CD4-positive, alpha-beta T cell (primary cell): Measurements from ENCODE around the gene MAN1A2. TPM values are rescaled to one million over a fixed set of nuclear protein-coding genes. Genes with fewer than 3 reads are reported as not detected.

Source experiments
- ATAC-seq: fragments of 200-7000 bp; cut with Tn5 transposase; one replicate; pipeline ENCODE4 v1.10.0; 2022; ENCODE audit warnings: mild to moderate bottlenecking; ENCODE audit not compliant: poor library complexity
- CTCF ChIA-PET: fragments of 350-600 bp; sonication (Branson Sonifier 250); formaldehyde crosslinking; loops from one replicate; lab custom pipeline; 2021; ENCODE audit warnings: antibody characterized with exemption, inconsistent platforms; lab: Charles Lee
- POLR2A ChIA-PET: fragments of 350-600 bp; sonication (Branson Sonifier 250); formaldehyde crosslinking; loops from one replicate; lab custom pipeline; 2021; ENCODE audit warnings: antibody characterized with exemption, inconsistent platforms; lab: Charles Lee
- DNase-seq, 14 experiments: peaks; one replicate each; pipeline ENCODE4 v3.0.0-alpha.2; 2013 to 2020; ENCODE audit warnings: mixed read lengths in 2 of 14
- H3K27ac ChIP-seq, 2 donors: one replicate each; pipeline versions ENCODE4 v1.5.1 to v1.7.0; 2013; ENCODE audit warnings: low read length in 2 of 2, low read depth in 1 of 2, mild to moderate bottlenecking in 1 of 2
- H3K27me3 ChIP-seq, 2 experiments: 1 replicate in 1 of 2; 2 replicates in 1 of 2; pipeline versions ENCODE4 v1.6.1 to v1.7.0; 2013; ENCODE audit warnings: low read length in 2 of 2, control low read depth in 1 of 2, mild to moderate bottlenecking in 1 of 2, moderate library complexity in 1 of 2; ENCODE audit not compliant: insufficient read depth in 2 of 2, control insufficient read depth in 1 of 2
- H3K36me3 ChIP-seq: one replicate; pipeline ENCODE4 v1.6.1; 2013; ENCODE audit warnings: low read length, control low read depth; ENCODE audit not compliant: insufficient read depth
- H3K4me1 ChIP-seq: one replicate; pipeline ENCODE4 v1.6.1; 2013; ENCODE audit warnings: low read length, control low read depth; ENCODE audit not compliant: insufficient read depth
- H3K4me3 ChIP-seq: one replicate; pipeline ENCODE4 v1.5.1; 2013; ENCODE audit warnings: mild to moderate bottlenecking, low read length, moderate library complexity
- H3K9me3 ChIP-seq, 2 experiments: 1 replicate in 1 of 2; 2 replicates in 1 of 2; pipeline versions ENCODE4 v1.6.1 to v1.7.0; 2013; ENCODE audit warnings: low read length in 2 of 2, mild to moderate bottlenecking in 2 of 2, control low read depth in 1 of 2, moderate library complexity in 1 of 2; ENCODE audit not compliant: control insufficient read depth in 1 of 2, insufficient read depth in 1 of 2
- H3K27ac Mint-ChIP-seq: one replicate; pipeline ENCODE4 v1.8.0; 2020; ENCODE audit warnings: mixed read lengths
- H3K27me3 Mint-ChIP-seq: one replicate; pipeline ENCODE4 v1.8.0; 2021; ENCODE audit warnings: mixed read lengths
- H3K36me3 Mint-ChIP-seq: one replicate; pipeline ENCODE4 v1.8.0; 2021; ENCODE audit warnings: low read depth, mixed read lengths
- H3K4me1 Mint-ChIP-seq: one replicate; pipeline ENCODE4 v1.8.0; 2021; ENCODE audit warnings: low read depth, mixed read lengths
- H3K4me3 Mint-ChIP-seq: one replicate; pipeline ENCODE4 v1.8.0; 2020; ENCODE audit warnings: mild to moderate bottlenecking, mixed read lengths
- H3K9me3 Mint-ChIP-seq: one replicate; pipeline ENCODE4 v1.8.0; 2020; ENCODE audit warnings: mixed read lengths
- intact Hi-C, 2 experiments: fragments of 100-400 bp; cut with DNase I in 1 of 2; cut with micrococcal nuclease in 1 of 2; formaldehyde crosslinking; loops; one replicate each; pipeline versions ENCODE4 v1.15.1 to v1.9.0; 2023 to 2025; cut with DNase I, micrococcal nuclease
- polyA plus RNA-seq, 2 donors: library from polyadenylated mRNA; unstranded; fragments of 120-200 nt; gene quantifications; one replicate each; pipeline ENCODE4 v1.2.1, GENCODE V29; 2013
- total RNA-seq, 174 experiments: library from RNA in 2 of 174; stranded (reverse) in 2 of 174; gene quantifications; one replicate each; pipeline ENCODE4 v1.2.3 and lab custom pipeline; 2021 to 2026
- TF ChIP-seq, protein P1 (sequence below): fragments of 200-600 bp; IDR thresholded peaks from one replicate; pipeline ENCODE4 v1.8.0; 2022; ENCODE audit warnings: antibody characterized with exemption, mild to moderate bottlenecking

MAN1A2 gene
- total RNA-seq, result 10 to 100 TPM; 45.6 to 49.7 TPM
- polyA plus RNA-seq (2013, experiment 1 of 2), result 29.1 TPM
- polyA plus RNA-seq (2013, experiment 2 of 2), result 28.4 TPM
- 60.2 to 242 (median 163) reads per million in 172 experiments for total RNA-seq (lab: John Stamatoyannopoulos, UW)

DNA sequence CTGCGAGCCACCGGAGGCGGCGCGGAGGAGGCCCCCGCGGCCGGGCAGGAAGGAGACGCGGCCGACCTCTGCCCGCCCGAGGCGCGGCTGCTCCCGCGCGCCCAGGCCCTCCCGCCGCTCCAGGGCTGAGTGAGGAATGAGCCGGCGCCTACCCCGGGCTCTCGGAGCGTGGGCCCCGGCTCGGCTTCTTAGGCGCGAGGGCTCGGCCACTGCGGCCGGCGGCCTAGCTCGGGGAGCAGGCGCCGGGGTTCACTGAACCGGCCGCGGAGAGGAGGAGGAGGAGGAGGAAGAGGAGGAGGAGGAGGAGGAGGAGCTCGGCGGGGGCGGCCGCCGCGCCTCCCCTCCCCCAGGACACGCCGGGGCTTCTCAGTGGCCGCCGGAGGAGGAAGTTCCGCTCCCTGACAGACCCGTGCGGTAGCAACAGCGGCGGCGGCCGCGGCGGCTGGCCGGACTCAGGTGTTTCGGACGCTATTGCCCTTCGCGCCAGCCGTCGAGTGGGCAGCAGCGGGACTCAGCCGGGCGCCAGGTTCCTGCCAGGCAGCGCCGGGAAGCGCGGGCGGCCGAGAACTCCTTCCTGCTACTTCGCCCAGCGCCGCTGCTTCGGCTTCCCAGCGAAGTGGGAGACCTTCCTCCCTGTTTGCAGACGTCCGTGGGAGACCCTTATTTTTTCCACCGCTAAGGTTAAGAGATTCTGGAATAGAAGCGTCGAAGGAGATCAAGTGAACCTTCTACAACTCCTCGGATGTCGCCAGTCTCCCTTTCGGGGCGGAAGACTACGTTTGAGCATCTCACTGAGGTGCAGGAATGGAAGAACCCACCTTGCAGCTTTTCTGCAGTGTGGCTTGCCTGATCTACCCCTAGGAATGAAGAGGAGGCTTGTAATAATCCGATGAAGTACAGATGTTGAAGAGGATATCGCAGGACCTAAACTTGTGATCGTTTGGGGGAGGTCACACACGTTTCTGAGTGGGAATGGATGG, at the start of gene MAN1A2:
Gene MAN1A2 (plus strand): TSS at position 404 of the 980 bp plus-strand sequence. CDS start 735 bp downstream, outside the sequence.
- H3K4me1 Mint-ChIP-seq, result peaks cover 87% of the 10 kb centered on the region
- Histone ChIP-seq H3K9me3 (no peaks in the 10 kb centered on the region), H3K4me1 (peaks cover 35% of the 10 kb centered on the region), H3K36me3 (no peaks in the 10 kb centered on the region), H3K27ac (peak within 1 kb of the TSS; percentile 64 to 83), H3K4me3 (peak within 1 kb of the TSS; percentile 69), H3K27me3 (no peaks in the 10 kb centered on the region)
- H3K4me3 Mint-ChIP-seq, result peak within 1 kb of the TSS; percentile 97
- H3K27ac Mint-ChIP-seq, result peak within 1 kb of the TSS; percentile 98
- H3K9me3 Mint-ChIP-seq, result no peaks in the 10 kb centered on the region
- peaks cover 19% of the 10 kb centered on the region for H3K36me3 Mint-ChIP-seq
- TF ChIP-seq, protein P1, sequence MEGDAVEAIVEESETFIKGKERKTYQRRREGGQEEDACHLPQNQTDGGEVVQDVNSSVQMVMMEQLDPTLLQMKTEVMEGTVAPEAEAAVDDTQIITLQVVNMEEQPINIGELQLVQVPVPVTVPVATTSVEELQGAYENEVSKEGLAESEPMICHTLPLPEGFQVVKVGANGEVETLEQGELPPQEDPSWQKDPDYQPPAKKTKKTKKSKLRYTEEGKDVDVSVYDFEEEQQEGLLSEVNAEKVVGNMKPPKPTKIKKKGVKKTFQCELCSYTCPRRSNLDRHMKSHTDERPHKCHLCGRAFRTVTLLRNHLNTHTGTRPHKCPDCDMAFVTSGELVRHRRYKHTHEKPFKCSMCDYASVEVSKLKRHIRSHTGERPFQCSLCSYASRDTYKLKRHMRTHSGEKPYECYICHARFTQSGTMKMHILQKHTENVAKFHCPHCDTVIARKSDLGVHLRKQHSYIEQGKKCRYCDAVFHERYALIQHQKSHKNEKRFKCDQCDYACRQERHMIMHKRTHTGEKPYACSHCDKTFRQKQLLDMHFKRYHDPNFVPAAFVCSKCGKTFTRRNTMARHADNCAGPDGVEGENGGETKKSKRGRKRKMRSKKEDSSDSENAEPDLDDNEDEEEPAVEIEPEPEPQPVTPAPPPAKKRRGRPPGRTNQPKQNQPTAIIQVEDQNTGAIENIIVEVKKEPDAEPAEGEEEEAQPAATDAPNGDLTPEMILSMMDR, result no peak
- CTCF ChIA-PET, result no interaction called here
- POLR2A ChIA-PET, result interaction anchor here (0.9 to 1.9 kb wide), 13 partner anchors 9 to 1773 kb away, joined by 3 to 22 read pairs (median 4); partner anchors contain the start of genes TENT5C, TTF2 and WARS2
- DNase-seq, result peak; percentile 47 to 87 (median 70)
- H3K27me3 Mint-ChIP-seq, result no peaks in the 10 kb centered on the region
- intact Hi-C loops, result loop anchor here in 1 of 2 experiments (5.0 to 10.0 kb wide), 5 partner anchors 45 to 793 kb away; partner anchors contain the start of genes CD58 and TENT5C
- peak; percentile 62 for ATAC-seq

DNA sequence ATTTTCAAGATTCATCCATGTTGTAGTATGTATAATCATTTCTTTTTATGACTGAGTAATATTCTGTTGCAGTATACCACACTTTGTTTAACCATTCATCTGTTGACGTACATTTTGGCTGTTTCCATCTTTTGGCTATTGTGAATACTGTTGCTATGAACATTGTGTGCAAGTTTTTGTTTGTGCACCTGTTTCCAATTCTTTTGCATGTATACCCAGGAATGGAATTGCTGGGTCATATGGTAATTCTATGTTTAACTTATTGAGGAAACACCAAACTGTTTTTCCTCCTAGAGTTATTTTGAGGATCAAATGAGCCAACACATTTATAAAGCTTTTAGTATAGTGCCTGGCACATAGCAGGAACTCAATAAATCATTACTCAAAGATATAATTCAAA, 49.2 kb upstream of the MAN1A2 start:
- POLR2A ChIA-PET, result no interaction called here
- CTCF ChIA-PET, result no interaction called here
- Mint-ChIP-seq H3K27ac (no peak overlapping the region), H3K4me3 (no peak overlapping the region), H3K36me3 (no peaks in the 10 kb centered on the region), H3K27me3 (peaks cover 33% of the 10 kb centered on the region), H3K9me3 (peaks cover 2% of the 10 kb centered on the region), H3K4me1 (no peaks in the 10 kb centered on the region)
- no peaks in the 10 kb centered on the region for H3K9me3 ChIP-seq
- ATAC-seq (no peak), DNase-seq (no peak)
- no peaks in the 10 kb centered on the region for H3K4me1 ChIP-seq
- TF ChIP-seq, protein P1, result no peak
- H3K27ac ChIP-seq, result no peak overlapping the region
- intact Hi-C loops, result loop anchor here (10.0 kb wide), 3 partner anchors 107 to 187 kb away; no protein-coding TSS in a partner anchor
- H3K27me3 ChIP-seq, result peaks cover 0 to 4% of the 10 kb centered on the region in 2 experiments
- no peak overlapping the region for H3K4me3 ChIP-seq
- no peaks in the 10 kb centered on the region for H3K36me3 ChIP-seq

GRCh38 chr1:117318426-117318825, 48.8 kb upstream of the MAN1A2 start:
- ChIA-PET POLR2A (no interaction called here), CTCF (interaction anchor here (0.7 kb wide), 1 partner anchor 1692 kb away, joined by 3 read pairs; no protein-coding TSS in a partner anchor)
- Histone ChIP-seq H3K27ac (no peak overlapping the region), H3K4me1 (no peaks in the 10 kb centered on the region), H3K9me3 (no peaks in the 10 kb centered on the region), H3K36me3 (no peaks in the 10 kb centered on the region), H3K27me3 (peaks cover 0 to 4% of the 10 kb centered on the region in 2 experiments), H3K4me3 (no peak overlapping the region)
- H3K27me3 Mint-ChIP-seq, result peaks cover 33% of the 10 kb centered on the region
- H3K4me3 Mint-ChIP-seq, result no peak overlapping the region
- ATAC-seq, result no peak
- H3K36me3 Mint-ChIP-seq, result no peaks in the 10 kb centered on the region
- H3K4me1 Mint-ChIP-seq, result no peaks in the 10 kb centered on the region
- TF ChIP-seq, protein P1, result no peak
- intact Hi-C loops, result loop anchor here (10.0 kb wide), 3 partner anchors 106 to 186 kb away; no protein-coding TSS in a partner anchor
- no peak overlapping the region for H3K27ac Mint-ChIP-seq
- DNase-seq, result no peak
- H3K9me3 Mint-ChIP-seq, result peaks cover 2% of the 10 kb centered on the region
